Germinal center (tissue), 1 donor: ENCODE data around the gene FRZB.
"Not testable (repeated sequence)": the region's sequence is repeated elsewhere in the genome, so short reads cannot be mapped to it uniquely, and the experiment has no call there.

Source experiments
- DNase-seq: peaks from one replicate; pipeline ENCODE4 v3.0.0; 2012; ENCODE audit warnings: mixed read lengths, low spot score

FRZB gene

GRCh38 chr2:182866461-182867406 lies at the start of gene FRZB:
FRZB (minus strand) TSS chr2:182866637; CDS start chr2:182866552, 85 bp downstream.
- DNase-seq: peak; percentile 58

- no peak for DNase-seq
Measured at GRCh38 chr2:182915369-182916326, 49.2 kb upstream of the FRZB start.

DNA sequence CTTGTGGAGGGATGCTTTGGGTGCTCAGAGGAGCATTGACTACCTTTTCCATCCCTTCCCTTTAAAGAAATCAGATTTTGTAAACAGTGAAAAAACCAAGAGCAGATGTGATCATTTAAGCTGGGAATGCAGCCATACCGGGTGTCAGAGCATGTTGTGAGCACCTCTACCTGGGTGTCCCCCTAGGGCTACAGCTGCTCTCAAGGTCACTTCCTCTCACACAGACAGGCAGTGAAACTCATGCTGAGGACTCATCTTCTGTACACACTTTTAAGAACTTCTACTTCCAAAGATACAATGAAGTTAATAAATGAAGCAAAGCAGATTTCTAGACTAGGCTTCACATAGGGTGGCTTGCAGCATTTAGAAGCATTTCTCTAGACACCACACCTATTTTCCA lies 48.4 kb upstream of the FRZB start:
- DNase-seq: peak; percentile 14

GRCh38 chr2:182913064-182913463 lies 46.6 kb upstream of the FRZB start:
- DNase-seq: no peak

GRCh38 chr2:182912518-182912915 lies 46.1 kb upstream of the FRZB start:
- DNase-seq: no peak

GRCh38 chr2:182911813-182912517 lies 45.5 kb upstream of the FRZB start:
- DNase-seq: no peak

DNA sequence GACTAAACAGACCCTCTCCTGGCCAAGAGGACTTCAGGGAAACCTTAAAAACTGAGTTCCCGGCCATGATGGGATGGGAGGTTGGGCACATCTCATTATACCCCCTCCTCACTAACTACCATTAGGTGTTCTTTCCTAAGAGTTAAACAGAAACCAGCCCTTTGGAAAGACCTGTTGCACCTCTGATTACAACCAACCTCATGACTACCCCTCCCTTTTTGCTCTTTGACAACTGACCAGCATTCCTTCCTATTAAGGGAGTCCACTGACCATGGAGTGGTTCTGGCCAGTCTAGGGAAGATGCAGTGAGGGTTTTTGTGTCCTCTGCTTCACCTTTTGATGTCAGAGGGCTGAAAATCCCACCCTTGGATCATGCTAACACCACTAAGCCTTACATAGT lies 44.5 kb upstream of the FRZB start:
- DNase-seq: no peak

DNA sequence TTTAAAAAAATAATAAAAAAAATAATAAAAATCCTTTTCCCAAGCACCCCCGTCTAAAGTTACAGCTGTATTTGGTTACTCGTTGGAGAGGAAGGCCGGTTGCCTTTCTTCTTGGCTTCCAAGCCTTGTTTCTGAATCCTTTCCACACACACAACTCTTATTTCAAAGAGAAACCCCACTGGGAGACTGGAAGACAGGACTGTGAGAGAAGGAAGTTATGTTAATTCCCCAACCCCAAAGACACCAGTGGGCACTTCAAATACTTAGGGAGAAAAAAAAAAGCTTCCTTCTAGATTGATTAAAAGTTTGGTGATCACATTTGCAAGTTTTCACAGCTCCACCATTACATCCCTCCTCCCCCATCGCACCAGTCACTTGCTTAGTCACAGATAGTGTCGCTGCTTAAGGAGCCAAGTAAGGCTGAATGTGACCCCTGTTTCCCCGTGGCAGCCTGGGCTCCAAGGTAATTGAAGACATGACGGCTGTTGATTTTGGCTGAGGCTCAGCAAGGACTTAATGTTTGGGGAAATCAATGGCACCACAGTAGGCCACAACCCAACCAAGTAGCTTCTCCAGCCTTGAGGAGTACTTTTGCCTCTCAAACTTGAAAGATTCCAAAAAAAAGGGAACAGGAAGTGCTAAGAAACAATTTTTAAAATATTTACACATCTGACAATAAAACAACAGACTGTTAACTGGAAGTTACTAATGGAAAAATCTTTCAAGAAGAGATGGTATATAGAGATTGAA lies 40.8 kb upstream of the FRZB start:
- no peak for DNase-seq

GRCh38 chr2:182906454-182906853 lies 40.0 kb upstream of the FRZB start:
- DNase-seq: peak; percentile 20

GRCh38 chr2:182904844-182905243 lies 38.4 kb upstream of the FRZB start:
- DNase-seq: no peak

- no peak for DNase-seq
Measured at GRCh38 chr2:182903566-182903965, 37.1 kb upstream of the FRZB start.

DNA sequence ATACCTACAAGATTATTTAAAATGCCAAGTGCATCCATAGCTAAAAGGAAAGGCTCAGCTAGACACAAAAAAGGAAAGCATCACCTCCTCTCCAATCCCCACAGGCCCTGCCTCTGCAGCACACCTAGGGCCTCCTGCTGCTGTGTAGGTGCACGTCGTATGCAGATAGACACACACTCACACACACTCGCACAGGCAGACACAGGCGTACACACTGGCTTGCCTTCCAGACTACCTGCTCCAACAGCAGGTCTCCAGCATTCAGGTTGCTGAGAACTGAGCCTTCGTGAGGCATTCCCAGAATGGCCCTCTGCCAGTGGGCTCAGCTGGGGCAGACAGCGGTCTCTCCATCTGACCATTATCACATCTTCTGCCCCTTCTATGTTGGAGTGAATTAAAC lies 35.3 kb upstream of the FRZB start:
- no peak for DNase-seq

- no peak for DNase-seq
Measured at GRCh38 chr2:182898718-182899117, 32.3 kb upstream of the FRZB start.

- DNase-seq: no peak
Measured at GRCh38 chr2:182897137-182897536, 30.7 kb upstream of the FRZB start.

DNA sequence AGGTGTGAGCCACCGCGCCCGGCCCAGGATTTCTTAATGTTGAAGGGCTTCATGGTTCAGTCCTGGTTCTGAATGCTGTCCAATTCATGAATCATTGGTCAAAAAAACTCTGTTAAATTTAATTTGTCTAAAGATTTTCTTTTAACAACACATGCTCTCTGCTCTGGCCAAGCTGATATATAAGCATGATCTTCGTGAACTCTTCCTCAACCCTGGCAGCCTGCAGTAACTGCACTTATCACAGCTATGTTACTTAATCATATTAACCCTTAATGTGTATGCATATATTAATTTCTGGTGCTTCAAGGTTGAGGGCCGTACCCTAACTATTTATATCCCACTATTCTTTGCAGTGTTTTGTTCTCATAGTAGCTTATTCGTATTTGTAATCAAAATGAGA lies 29.4 kb upstream of the FRZB start:
- no peak for DNase-seq

DNA sequence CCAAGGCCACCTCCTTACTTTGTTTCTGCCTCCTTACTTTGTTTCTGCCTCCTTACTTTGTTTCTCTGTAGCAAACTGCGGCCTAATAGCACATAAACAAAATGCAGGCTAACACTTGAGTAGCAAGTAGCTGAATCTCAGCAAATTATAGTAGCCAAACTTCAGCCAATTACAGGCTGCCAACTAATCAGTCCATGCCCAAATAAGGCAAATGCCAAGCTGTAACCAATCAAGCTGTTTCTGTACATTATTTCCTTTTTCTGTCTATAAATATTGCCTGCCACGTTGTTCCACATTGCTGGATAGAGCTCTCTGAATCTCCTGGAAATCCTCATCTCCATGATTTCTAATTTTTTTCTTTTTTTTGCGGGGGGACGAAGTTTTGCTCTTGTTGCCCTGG lies 28.7 kb upstream of the FRZB start:
- DNase-seq: no peak

DNA sequence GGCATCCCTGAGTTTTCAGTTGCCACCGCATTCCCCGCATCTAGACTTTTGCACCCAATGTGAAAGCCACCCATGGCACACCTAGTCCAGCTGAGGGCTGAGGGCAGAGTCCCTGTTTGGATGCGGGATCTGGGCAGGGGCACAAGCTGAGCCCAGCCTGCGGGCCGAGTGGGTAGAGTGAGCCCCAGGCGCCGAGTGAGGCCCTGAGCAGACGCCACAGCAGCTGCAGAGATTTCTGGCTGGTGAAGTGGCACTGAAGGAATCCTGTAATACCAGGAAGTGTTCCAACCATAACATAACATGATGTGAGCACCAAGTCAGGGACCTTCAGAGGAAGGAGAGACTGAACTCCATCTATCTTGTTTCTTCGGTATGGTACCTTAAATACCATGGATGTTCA lies 27.7 kb upstream of the FRZB start:
- DNase-seq: no peak

DNA sequence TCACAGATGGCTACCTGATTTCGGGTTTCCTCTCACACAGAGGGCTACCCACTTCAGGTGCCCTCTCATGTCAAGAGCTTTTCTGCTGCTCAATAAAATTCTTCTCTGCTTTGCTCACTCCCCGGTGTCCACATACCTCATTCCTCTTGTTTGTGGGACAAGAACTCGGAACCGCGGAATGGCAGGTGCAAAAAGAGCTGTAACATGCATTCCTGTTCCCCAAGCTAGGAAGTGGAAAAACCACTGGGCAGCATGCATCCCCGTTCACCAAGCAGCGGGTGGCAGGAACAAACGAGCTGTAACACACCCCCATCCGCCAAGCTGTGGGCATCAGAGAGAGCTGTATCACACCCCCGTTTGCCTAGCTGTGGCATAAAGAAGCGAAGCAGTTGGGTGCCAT lies 27.2 kb upstream of the FRZB start:
- DNase-seq: no peak

- not testable (repeated sequence) for DNase-seq
Measured at GRCh38 chr2:182893035-182893434, 26.6 kb upstream of the FRZB start.

DNA sequence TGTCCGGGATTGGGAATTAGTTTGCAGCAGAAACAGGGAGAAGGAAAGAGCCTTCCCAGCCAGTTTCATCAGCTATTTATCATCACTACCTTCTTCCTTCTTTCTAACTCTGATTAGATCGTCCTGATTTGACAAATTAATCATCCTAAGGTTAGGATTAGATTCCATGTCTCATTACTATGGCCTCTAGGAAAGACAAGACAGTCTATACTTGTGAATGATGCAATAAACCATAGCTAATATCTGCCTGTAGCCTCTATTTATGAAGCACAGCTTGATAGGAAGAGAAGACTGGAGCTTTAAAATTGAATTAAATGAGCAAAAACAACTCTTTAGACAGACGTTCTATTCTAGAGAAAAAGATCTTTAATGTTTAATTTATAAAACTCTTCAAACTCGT lies 25.2 kb upstream of the FRZB start:
- no peak for DNase-seq

DNA sequence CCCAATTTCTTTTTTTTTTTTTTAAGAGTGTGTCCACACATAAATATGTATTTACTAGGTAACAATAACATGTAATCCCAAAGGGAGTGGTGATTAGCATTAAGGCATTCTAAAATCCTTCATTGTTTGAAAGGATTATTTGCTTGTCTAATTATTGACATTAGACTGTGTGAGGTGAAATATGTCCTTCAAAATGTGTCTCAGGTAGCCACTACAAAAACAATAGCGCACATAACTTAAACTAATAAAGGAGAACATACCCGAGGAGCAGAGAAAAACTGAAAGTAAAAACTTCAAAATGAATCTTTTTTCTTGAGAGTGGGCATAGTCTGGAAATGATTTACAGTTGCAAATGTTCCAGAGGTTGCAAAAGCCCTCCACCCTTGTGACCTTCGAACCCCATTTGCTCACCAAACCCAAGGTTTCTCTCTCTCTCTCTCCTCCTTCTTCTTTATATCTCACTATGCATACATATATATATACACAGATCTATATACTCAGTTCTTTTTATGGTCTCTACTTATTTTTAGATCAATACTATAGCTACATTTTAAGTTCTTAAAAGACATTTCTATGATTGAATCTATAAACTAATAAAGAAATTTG lies 24.4 kb upstream of the FRZB start:
- DNase-seq: no peak
